ENCODE results near the gene ELL2.
"Not testable (repeated sequence)": the region's sequence is repeated elsewhere in the genome, so short reads cannot be mapped to it uniquely, and the experiment has no call there.

The ELL2 gene

DNA sequence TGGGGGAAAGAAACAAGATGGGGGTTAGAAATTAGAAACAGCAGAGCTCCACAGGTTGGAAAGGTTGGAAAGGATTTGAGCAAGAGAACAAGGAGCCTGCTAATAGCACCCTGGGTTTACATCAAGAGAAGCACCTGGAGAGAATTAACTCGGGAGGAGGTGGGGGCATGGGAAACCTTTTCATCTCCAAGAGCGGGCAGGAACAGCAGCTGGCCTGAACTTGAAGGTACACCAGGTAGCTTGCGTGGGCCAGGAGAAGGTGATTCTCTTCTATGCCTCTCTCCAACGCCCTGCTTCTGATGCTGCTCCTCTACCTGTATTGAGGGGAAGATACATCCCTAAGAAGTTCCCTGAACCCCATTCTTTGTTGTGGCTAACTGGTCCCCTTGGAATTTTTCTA lies 102.0 kb downstream of the ELL2 start:
- DNase-seq (ENCODE audit: low read depth in 2 of 2): no peak

- DNase-seq (ENCODE audit: low read depth in 2 of 2): peak; percentile 84 to 90
Observed at GRCh38 chr5:95858661-95859595, 102.7 kb downstream of the ELL2 start.

GRCh38 chr5:95858023-95858461 lies 103.6 kb downstream of the ELL2 start:
- DNase-seq (ENCODE audit: low read depth in 2 of 2): no peak

DNA sequence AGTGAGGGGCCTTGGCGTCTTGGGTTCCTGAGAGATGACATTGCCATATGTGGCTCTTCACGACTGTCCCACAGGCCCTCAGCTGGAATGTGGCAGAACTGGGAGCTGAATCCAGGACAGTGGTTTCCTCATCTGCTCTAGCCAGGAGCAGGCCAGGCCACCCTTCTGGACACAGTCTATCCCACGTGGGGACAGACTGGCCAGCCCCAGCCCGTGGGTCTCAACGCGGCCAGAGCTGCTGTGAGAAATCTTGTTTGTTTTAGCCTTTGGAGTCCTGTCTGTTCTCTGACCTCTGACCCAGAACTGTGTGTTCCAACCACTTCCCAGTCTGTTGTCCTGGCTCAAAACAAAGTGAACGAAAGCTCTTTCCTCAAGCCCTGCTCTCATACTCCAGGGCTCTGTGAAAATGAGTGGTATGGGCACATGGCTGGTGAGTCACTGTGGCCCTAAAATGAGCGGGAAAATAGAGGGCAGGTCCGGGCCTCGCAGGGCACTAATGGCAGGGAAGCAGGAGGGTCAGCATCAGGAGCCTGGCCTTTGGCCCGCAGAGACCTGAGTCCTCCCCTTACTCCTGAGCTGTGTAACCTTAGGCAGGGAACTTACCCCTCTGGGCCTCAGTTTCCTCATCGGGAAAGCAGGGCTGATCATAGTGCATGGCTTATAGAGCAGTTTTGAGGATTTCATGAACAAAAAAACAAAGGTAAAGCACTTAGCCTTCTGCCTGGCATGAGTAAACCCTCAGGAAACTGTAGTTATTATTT lies 104.3 kb downstream of the ELL2 start:
- no peak for DNase-seq (ENCODE audit: low read depth in 2 of 2)

DNA sequence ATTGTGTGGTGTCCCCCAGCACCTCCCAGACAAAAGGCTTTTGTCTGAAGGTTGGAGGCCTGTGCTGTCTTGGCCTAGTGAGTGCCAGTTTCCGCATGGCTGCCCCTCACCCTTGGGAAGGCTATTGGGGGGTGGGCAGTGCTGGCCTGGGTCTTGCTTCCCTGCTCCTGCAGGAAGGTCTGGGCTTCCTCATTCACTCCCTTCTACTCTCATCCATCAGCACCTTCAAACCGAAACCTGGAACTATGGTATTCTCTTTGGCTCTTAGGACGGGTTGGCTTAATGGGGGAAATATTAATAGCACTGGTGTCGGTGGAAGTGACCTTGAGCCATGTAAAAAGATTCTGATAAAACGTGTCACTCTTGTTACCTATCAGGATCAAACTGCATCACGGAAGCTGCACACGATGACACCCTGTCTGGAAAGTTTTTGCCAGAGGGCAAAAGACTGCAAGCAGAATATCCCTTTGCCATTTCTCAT lies 105.1 kb downstream of the ELL2 start:
- DNase-seq (ENCODE audit: low read depth in 2 of 2): no peak

- no peak for DNase-seq (ENCODE audit: low read depth in 2 of 2)
Observed at GRCh38 chr5:95853490-95853889, 108.2 kb downstream of the ELL2 start.

GRCh38 chr5:95852567-95852966 lies 109.1 kb downstream of the ELL2 start:
- DNase-seq (ENCODE audit: low read depth in 2 of 2): no peak

GRCh38 chr5:95851141-95851540 lies 110.5 kb downstream of the ELL2 start:
- not testable (repeated sequence) for DNase-seq (ENCODE audit: low read depth in 2 of 2)

GRCh38 chr5:95850391-95850894 lies 111.2 kb downstream of the ELL2 start:
- DNase-seq (ENCODE audit: low read depth in 2 of 2): no peak

GRCh38 chr5:95848701-95849100 lies 113.0 kb downstream of the ELL2 start:
- no peak for DNase-seq (ENCODE audit: low read depth in 2 of 2)

GRCh38 chr5:95847261-95847592 lies 114.4 kb downstream of the ELL2 start:
- DNase-seq (ENCODE audit: low read depth in 2 of 2): no peak

DNA sequence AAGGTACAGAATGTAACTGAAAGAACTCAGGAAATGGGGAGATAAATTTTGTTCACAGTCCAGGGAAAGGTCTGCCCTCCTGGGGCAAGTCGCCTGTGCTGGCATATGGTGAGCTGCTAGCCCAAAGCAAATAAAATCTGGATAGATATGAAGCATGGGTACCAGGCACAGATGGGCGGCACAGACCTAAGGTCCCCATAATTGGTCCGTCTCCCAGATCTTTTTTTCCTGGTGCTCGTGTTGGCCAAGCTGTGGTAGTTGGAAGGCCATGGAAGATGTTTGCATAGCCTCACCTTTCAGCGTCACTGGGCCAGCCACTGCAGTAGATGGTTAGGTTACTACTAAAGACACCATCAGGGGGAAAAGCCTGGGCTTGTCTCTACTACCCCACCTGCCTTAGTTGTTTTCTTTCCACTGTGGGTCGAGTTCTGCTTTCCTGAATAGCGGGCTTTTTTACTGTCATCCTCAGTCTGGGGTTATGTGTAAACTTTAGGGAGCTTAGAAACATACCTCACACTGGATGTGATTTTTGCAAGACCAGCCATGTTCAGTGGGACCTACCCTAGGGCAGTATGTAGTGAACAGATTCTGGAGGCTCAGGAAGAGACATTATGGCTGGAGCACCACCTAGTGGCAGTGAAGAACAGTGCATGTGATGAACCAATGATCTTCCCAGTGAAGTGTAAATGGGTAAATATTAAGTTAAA lies 114.9 kb downstream of the ELL2 start:
- DNase-seq (ENCODE audit: low read depth in 2 of 2): peak in 1 of 2 donors; percentile 43

- no peak for DNase-seq (ENCODE audit: low read depth in 2 of 2)
Observed at GRCh38 chr5:95845391-95845790, 116.3 kb downstream of the ELL2 start.

- no peak for DNase-seq (ENCODE audit: low read depth in 2 of 2)
Observed at GRCh38 chr5:95843733-95844223, 117.9 kb downstream of the ELL2 start.

- DNase-seq (ENCODE audit: low read depth in 2 of 2): peak in 1 of 2 donors; percentile 27
Observed at GRCh38 chr5:95842854-95843544, 118.7 kb downstream of the ELL2 start.

DNA sequence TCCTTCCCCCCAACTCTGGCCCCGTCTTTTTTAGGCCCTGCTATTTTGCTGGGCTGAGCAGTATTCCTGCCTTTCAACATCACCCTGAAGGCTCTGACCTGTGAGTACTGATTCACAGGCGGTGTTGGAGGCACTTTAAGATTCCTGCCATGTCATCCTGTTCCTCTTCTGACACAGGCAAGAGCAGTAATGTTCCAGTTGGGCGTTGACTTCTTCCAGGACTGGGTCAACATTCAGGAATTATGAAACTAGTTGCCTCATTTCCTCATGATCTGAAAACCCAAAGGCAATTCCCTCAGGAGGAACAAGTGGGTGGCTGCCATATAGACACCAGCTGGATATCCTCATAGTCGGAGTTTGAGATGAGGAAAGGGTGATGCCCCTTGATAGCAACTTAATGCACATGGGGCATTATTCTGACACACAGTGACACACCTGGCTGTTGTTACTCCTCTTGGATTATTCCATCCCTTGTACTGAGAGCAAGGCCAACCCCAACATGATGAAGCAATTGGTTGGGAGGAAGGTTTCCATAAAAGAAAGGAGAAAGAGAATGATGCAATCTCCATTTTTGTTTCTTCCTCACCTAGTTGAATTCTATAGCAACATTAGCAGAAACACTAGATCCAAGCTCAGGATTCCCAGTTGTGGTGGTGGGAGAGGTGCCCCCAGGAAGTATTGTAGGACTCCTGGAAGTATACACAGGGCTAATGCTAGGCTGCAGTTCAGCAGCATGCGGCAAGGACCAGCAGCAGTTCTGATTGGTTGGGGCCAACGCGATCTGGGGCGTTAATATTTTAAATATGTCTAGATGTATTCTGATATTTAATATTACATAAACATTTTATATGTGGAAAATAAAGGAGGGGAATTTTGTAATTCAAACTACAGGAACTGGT lies 119.5 kb downstream of the ELL2 start:
- DNase-seq (ENCODE audit: low read depth in 2 of 2): no peak

GRCh38 chr5:95840956-95841705 lies 120.5 kb downstream of the ELL2 start:
- no peak for DNase-seq (ENCODE audit: low read depth in 2 of 2)

- DNase-seq (ENCODE audit: low read depth in 2 of 2): no peak
Observed at GRCh38 chr5:95839658-95840057, 122.0 kb downstream of the ELL2 start.

DNA sequence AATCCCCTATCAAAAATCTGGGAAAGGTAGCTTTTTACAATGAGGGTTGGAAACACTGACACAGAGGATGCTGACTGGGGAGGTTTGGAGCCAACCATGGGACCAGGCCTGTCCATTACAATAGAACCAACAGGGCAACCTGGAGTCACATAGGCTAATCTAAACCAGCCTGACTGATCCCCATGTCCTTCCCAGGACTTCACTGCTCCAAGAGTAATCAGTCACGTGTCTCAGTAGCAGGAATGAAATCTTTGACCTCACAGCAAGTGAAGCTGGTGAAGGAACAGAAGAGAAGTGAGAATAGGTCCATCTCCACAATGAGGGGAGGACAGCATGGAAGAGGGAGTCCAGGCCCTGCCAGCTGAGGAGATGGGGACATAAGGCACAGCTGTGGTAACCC lies 123.1 kb downstream of the ELL2 start:
- DNase-seq (ENCODE audit: low read depth in 2 of 2): no peak
